HepG2 (cell line): Measurements from ENCODE around the gene DACT2. TPM values are rescaled to one million over a fixed set of nuclear protein-coding genes. Genes with fewer than 3 reads are reported as not detected.

Experiments
- ARID3A ChIP-seq: IDR thresholded peaks from 2 replicates; pipeline ENCODE4 v1.6.1; 2012; ENCODE audit warnings: low read depth, low read length, improper control_type of control experiment
- ESRRA ChIP-seq: sonication (generic); formaldehyde crosslinking; IDR thresholded peaks from 2 replicates; pipeline ENCODE4 v1.5.1; 2020; ENCODE audit warnings: mild to moderate bottlenecking, low read depth, missing genetic modification reagents
- FOXP1 ChIP-seq, 2 experiments: fragments of 450-650 bp in 1 of 2; IDR thresholded peaks; 2 replicates each; pipeline ENCODE4 v1.6.1; 2017 to 2018; ENCODE audit warnings: antibody characterized with exemption in 1 of 2
- HNF4G ChIP-seq, 2 experiments: sonication (generic) in 1 of 2; formaldehyde crosslinking in 1 of 2; IDR thresholded peaks; 2 replicates each; pipeline versions ENCODE4 v1.4.0 to v1.6.1; 2011 to 2020; ENCODE audit warnings: borderline replicate concordance in 2 of 2, low read depth in 2 of 2, mild to moderate bottlenecking in 2 of 2, low read length in 1 of 2, missing genetic modification reagents in 1 of 2, moderate library complexity in 1 of 2
- JDP2 ChIP-seq: sonication (generic); formaldehyde crosslinking; IDR thresholded peaks from 2 replicates; pipeline ENCODE4 v1.8.1; 2022; ENCODE audit warnings: missing genetic modification reagents, borderline replicate concordance
- KMT2B ChIP-seq: IDR thresholded peaks from 2 replicates; pipeline ENCODE4 v1.6.1; 2016; ENCODE audit warnings: missing genetic modification reagents, missing compliant biosample characterization
- NCOR1 ChIP-seq: fragments of 200-600 bp; sonication (generic); IDR thresholded peaks from 2 replicates; pipeline ENCODE4 v1.7.0; 2017; ENCODE audit warnings: antibody characterized with exemption, low read length, borderline replicate concordance
- SATB2 ChIP-seq: sonication (generic); formaldehyde crosslinking; IDR thresholded peaks from 2 replicates; pipeline ENCODE4 v1.5.0; 2020; ENCODE audit warnings: missing genetic modification reagents
- TARDBP ChIP-seq: sonication (generic); formaldehyde crosslinking; IDR thresholded peaks from 2 replicates; pipeline ENCODE4 v1.8.0; 2022; ENCODE audit warnings: mild to moderate bottlenecking, missing genetic modification reagents
- THAP9 ChIP-seq: sonication (generic); formaldehyde crosslinking; IDR thresholded peaks from 2 replicates; pipeline ENCODE4; 2020; ENCODE audit warnings: missing genetic modification reagents, mild to moderate bottlenecking, borderline replicate concordance
- ZBTB7A ChIP-seq: sonication (generic); formaldehyde crosslinking; IDR thresholded peaks from 2 replicates; pipeline ENCODE4 v1.8.0; 2022; ENCODE audit warnings: mild to moderate bottlenecking, missing genetic modification reagents
- ZNF260 ChIP-seq: sonication (generic); formaldehyde crosslinking; IDR thresholded peaks from 2 replicates; pipeline ENCODE4 v1.4.0; 2020; ENCODE audit warnings: missing genetic modification reagents, low read depth, mild to moderate bottlenecking, borderline replicate concordance
- ZNF335 ChIP-seq: sonication (generic); formaldehyde crosslinking; IDR thresholded peaks from 2 replicates; pipeline ENCODE4 v1.4.0; 2020; ENCODE audit warnings: missing genetic modification reagents
- ZNF564 ChIP-seq: sonication (generic); formaldehyde crosslinking; IDR thresholded peaks from 2 replicates; pipeline ENCODE4 v1.8.1; 2023; ENCODE audit warnings: mild to moderate bottlenecking, missing genetic modification reagents
- ZNF570 ChIP-seq: sonication (generic); formaldehyde crosslinking; IDR thresholded peaks from 2 replicates; pipeline ENCODE4 v1.4.0; 2020; ENCODE audit warnings: mild to moderate bottlenecking, missing genetic modification reagents, borderline replicate concordance
- ZNF652 ChIP-seq: IDR thresholded peaks from 2 replicates; pipeline ENCODE4 v1.6.1; 2016; ENCODE audit warnings: low read depth, borderline replicate concordance
- ZNF770 ChIP-seq: sonication (generic); formaldehyde crosslinking; IDR thresholded peaks from 2 replicates; pipeline ENCODE4 v1.5.0; 2020; ENCODE audit warnings: mild to moderate bottlenecking, missing genetic modification reagents
- polyA plus RNA-seq, 8 experiments: library from polyadenylated mRNA; depleted of rRNA in 3 of 8; stranded (reverse) in 7 of 8; unstranded in 1 of 8; fragments of >200 nt; fragmentation: Illumina TruSeq in 4 of 8; extraction: Trizol in 4 of 8; gene quantifications; 2 replicates each; pipeline versions ENCODE4 v1.2.1 to v1.2.3, GENCODE V29; 2011 to 2016; ENCODE audit warnings: low read depth in 4 of 8, missing spikeins in 1 of 8, mixed read lengths in 1 of 8; ENCODE audit not compliant: insufficient read depth in 1 of 8
- total RNA-seq, 5 experiments: library from RNA; depleted of rRNA; stranded (reverse); fragments of >200 nt; fragmentation: Illumina TruSeq; extraction: Trizol; gene quantifications; 2 replicates each; pipeline ENCODE4 v1.2.3, GENCODE V29; 2016; ENCODE audit warnings: low read depth in 1 of 5

DACT2 gene
- total and polyA plus RNA-seq, 2 of the 13 experiments (the other 11 are each of a cell fraction or from before 2014, with no cell fraction given): 0.15 TPM; not detected in 1

- no peak for TF ChIP-seq ZNF564 (CRISPR knock-in tag)
- TF ChIP-seq KMT2B (CRISPR knock-in tag): peak; percentile 27; the same call in 1 of the 2 replicates
- TF ChIP-seq SATB2 (CRISPR knock-in tag): no peak
- TF ChIP-seq THAP9: peak; percentile 73; the same call in 1 of the 2 replicates
- TF ChIP-seq HNF4G (IDR thresholded peaks at IDR 0.05; ENCODE audit: borderline replicate concordance, low read depth, low read length): peak; percentile 86
- TF ChIP-seq HNF4G (CRISPR knock-in tag; IDR thresholded peaks at IDR 0.05; ENCODE audit: borderline replicate concordance, low read depth): no peak; the same call in 1 of the 2 replicates
- peak; percentile 84 for TF ChIP-seq NCOR1
- TF ChIP-seq ZBTB7A (CRISPR knock-in tag): peak; percentile 78; the same call in 1 of the 2 replicates
- 0 out of 2 replicates have a peak, but pooled peaks have one; percentile 10 for TF ChIP-seq ZNF770 (CRISPR knock-in tag)
- 0 out of 2 replicates have a peak, but pooled peaks have one; percentile 10 for TF ChIP-seq ZNF570 (CRISPR knock-in tag)
- peak; percentile 78 for TF ChIP-seq ARID3A
- TF ChIP-seq ZNF260 (CRISPR knock-in tag): no peak
- TF ChIP-seq ESRRA (CRISPR knock-in tag): peak; percentile 69; the same call in 1 of the 2 replicates
- TF ChIP-seq JDP2 (CRISPR knock-in tag): no peak
- peak; percentile 77; the same call in 1 of the 2 replicates for TF ChIP-seq TARDBP (CRISPR knock-in tag)
- TF ChIP-seq ZNF652: no peak
- no peak for TF ChIP-seq FOXP1 (IDR thresholded peaks at IDR 0.05)
- peak; percentile 65 for TF ChIP-seq FOXP1 (CRISPR knock-in tag; IDR thresholded peaks at IDR 0.05)
- peak; percentile 32; the same call in 1 of the 2 replicates for TF ChIP-seq ZNF335 (CRISPR knock-in tag)
These were observed 45.3 kb downstream of the DACT2 start (continued) for GRCh38 chr6:168274037-168274952.
